A549 (cell line): ENCODE results near the gene MT1F. TPM values are rescaled to one million over a fixed set of nuclear protein-coding genes. Genes with fewer than 3 reads are reported as not detected.

ENCODE experiments used
- ATAC-seq, 2 experiments: fragments of 200-7000 bp in 1 of 2; fragments of >200 bp in 1 of 2; cut with Nextera tagmentation in 1 of 2; cut with Tn5 transposase in 1 of 2; 3 replicates each; pipeline versions ENCODE4 v1.8.0 to v1.9.1; 2018 to 2020; ENCODE audit warnings: mild to moderate bottlenecking in 1 of 2, moderate library complexity in 1 of 2
- CTCF ChIA-PET: fragments of 300-600 bp; sonication (Branson Sonifier 250); formaldehyde crosslinking; extraction: SDS; loops from one replicate; lab custom pipeline; 2021; ENCODE audit warnings: antibody characterized with exemption, inconsistent platforms; lab: Yijun Ruan, JAX
- POLR2A ChIA-PET: fragments of 350-600 bp; formaldehyde crosslinking; extraction: SDS; loops from one replicate; lab custom pipeline; 2021; ENCODE audit warnings: antibody characterized with exemption, inconsistent platforms; lab: Yijun Ruan, JAX
- DNase-seq, 2 experiments: peaks; one replicate each; pipeline versions ENCODE4 v3.0.0 to v3.0.0-alpha.2; 2011 to 2016; ENCODE audit warnings: low read depth in 1 of 2, low spot score in 1 of 2
- FAIRE-seq: peaks from 2 replicates; lab custom pipeline; 2011; peaks lifted over from hg19 to GRCh38; lab: Jason Lieb, UNC
- H3K27ac ChIP-seq, 2 experiments: fragments of >200 bp; sonication (Bioruptor Twin); formaldehyde crosslinking; 3 replicates each; pipeline ENCODE4 v1.5.1; 2016 to 2017
- H3K4me1 ChIP-seq: fragments of >200 bp; sonication (Bioruptor Twin); formaldehyde crosslinking; 3 replicates; pipeline ENCODE4 v1.6.1; 2016
- H3K4me2 ChIP-seq: fragments of >200 bp; sonication (Bioruptor Twin); formaldehyde crosslinking; 3 replicates; pipeline ENCODE4 v1.6.1; 2016
- H3K4me3 ChIP-seq: fragments of >200 bp; sonication (Bioruptor Twin); formaldehyde crosslinking; 3 replicates; pipeline ENCODE4 v1.5.1; 2016
- H3K9me3 ChIP-seq: fragments of >200 bp; sonication (Bioruptor Twin); formaldehyde crosslinking; 3 replicates; pipeline ENCODE4 v1.6.1; 2016
- ATOH8 ChIP-seq: fragments of 250-450 bp; sonication (Bioruptor Pico); IDR thresholded peaks from 2 replicates; pipeline ENCODE4 v1.5.0; 2020; ENCODE audit warnings: low read depth, mild to moderate bottlenecking, moderate library complexity
- CEBPB ChIP-seq, 2 experiments: fragments of >200 bp in 1 of 2; sonication (Bioruptor Twin) in 1 of 2; formaldehyde crosslinking in 1 of 2; IDR thresholded peaks; 2 replicates each; pipeline ENCODE4 v1.6.1; 2012 to 2016
- CHD2 ChIP-seq: fragments of 150-350 bp; IDR thresholded peaks from 2 replicates; pipeline ENCODE4 v1.6.1; 2014; ENCODE audit warnings: low read length; ENCODE audit not compliant: partially characterized antibody
- CTCF ChIP-seq: fragments of >200 bp; sonication (Bioruptor Twin); formaldehyde crosslinking; IDR thresholded peaks from 3 replicates; pipeline ENCODE4 v1.5.1; 2016
- E2F6 ChIP-seq: IDR thresholded peaks from 2 replicates; pipeline ENCODE4 v1.6.1; 2012; ENCODE audit warnings: low read depth, borderline replicate concordance
- HOXA7 ChIP-seq: fragments of 250-450 bp; sonication (Bioruptor Pico); IDR thresholded peaks from 2 replicates; pipeline ENCODE4 v1.5.0; 2020; ENCODE audit warnings: mild to moderate bottlenecking, moderate library complexity
- JUN ChIP-seq, 2 experiments: fragments of >200 bp; sonication (Bioruptor Twin); formaldehyde crosslinking; IDR thresholded peaks; 2 replicates in 1 of 2; 3 replicates in 1 of 2; pipeline ENCODE4 v1.6.1; 2016 to 2017
- MAX ChIP-seq: IDR thresholded peaks from 2 replicates; pipeline ENCODE4 v1.6.1; 2012
- NPAS2 ChIP-seq: fragments of 250-450 bp; sonication (Bioruptor Pico); IDR thresholded peaks from 2 replicates; pipeline ENCODE4 v1.8.0; 2022; ENCODE audit warnings: mild to moderate bottlenecking, moderate library complexity, borderline replicate concordance
- RAD21 ChIP-seq, 2 experiments: fragments of >200 bp in 1 of 2; sonication (Bioruptor Twin) in 1 of 2; formaldehyde crosslinking in 1 of 2; IDR thresholded peaks in 1 of 2; conservative IDR thresholded peaks in 1 of 2; 2 replicates in 1 of 2; 3 replicates in 1 of 2; pipeline ENCODE4 v1.6.1; 2012 to 2018; ENCODE audit warnings: inconsistent platforms in 1 of 2
- SMC3 ChIP-seq: fragments of >200 bp; sonication (Bioruptor Twin); formaldehyde crosslinking; IDR thresholded peaks from 3 replicates; pipeline ENCODE4 v1.6.1; 2018; ENCODE audit warnings: inconsistent platforms
- TFCP2L1 ChIP-seq: fragments of 250-450 bp; sonication (Bioruptor Pico); IDR thresholded peaks from 2 replicates; pipeline ENCODE4 v1.5.0; 2021; ENCODE audit warnings: mild to moderate bottlenecking
- TP53 ChIP-seq: fragments of 250-450 bp; sonication (Bioruptor Pico); IDR thresholded peaks from 2 replicates; pipeline ENCODE4 v1.5.0; 2021; ENCODE audit warnings: mild to moderate bottlenecking, moderate library complexity
- USF2 ChIP-seq: fragments of 450-650 bp; IDR thresholded peaks from 2 replicates; pipeline ENCODE4 v1.6.1; 2014; ENCODE audit warnings: antibody characterized with exemption
- ZFP36 ChIP-seq: fragments of 450-650 bp; IDR thresholded peaks from 2 replicates; pipeline ENCODE4 v1.6.1; 2014; ENCODE audit warnings: borderline replicate concordance; ENCODE audit not compliant: partially characterized antibody
- WGBS: methylation state at CpG from one replicate; pipeline ENCODE4 v1.1.6; 2017; ENCODE audit errors: missing lambda C conversion rate; 5-methylcytosine and 5-hydroxymethylcytosine counted together
- polyA plus RNA-seq, 4 experiments: library from polyadenylated mRNA; depleted of rRNA in 3 of 4; stranded (reverse); fragments of >200 nt; fragmentation: RNase III in 1 of 4; extraction: RNeasy Plus Mini Kit Qiagen cat#74134 plus additional on column Dnase treatment in 1 of 4; gene quantifications; 2 replicates in 3 of 4; 3 replicates in 1 of 4; pipeline ENCODE4 v1.2.3, GENCODE V29; 2011 to 2017

The MT1F gene
- polyA plus RNA-seq, 2 of the 4 experiments (the other 2 are of a cell fraction) = 4.1 to 11.3 TPM

- DNase-seq (peak; percentile 80 to 85), FAIRE-seq (no peak), ATAC-seq (peak; percentile 97 to 100)
- Histone ChIP-seq H3K9me3 (no peaks in the 10 kb centered on the region), H3K4me3 (peak overlapping the region; percentile 38), H3K4me1 (peaks cover 10% of the 10 kb centered on the region; the same call in 2 of the 3 replicates), H3K4me2 (peak overlapping the region; percentile 78), H3K27ac (peak overlapping the region; percentile 72 to 90)
- ChIA-PET CTCF (interaction anchor here (0.5 to 25.6 kb wide), 26 partner anchors 8 to 333 kb away, joined by 3 to 340 read pairs (median 4); partner anchors contain the start of genes MT1B, MT1E, MT1G and MT1H), POLR2A (interaction anchor here (0.6 to 2.2 kb wide), 7 partner anchors 12 to 39 kb away, joined by 3 to 33 read pairs (median 4); partner anchors contain the start of genes MT1F, MT1X and MT2A)
- peak in 1 of 2 experiments; percentile 18; a peak in 1 of 5 replicates for TF ChIP-seq JUN (IDR thresholded peaks at IDR 0.05)
- peak; percentile 58 for TF ChIP-seq SMC3
- TF ChIP-seq HOXA7 (CRISPR knock-in tag) = no peak
- no peak for TF ChIP-seq ZFP36
- TF ChIP-seq MAX = peak; percentile 50
- peak; percentile 51 for TF ChIP-seq CTCF
- TF ChIP-seq USF2 = no peak
- peak; percentile 60 to 67 for TF ChIP-seq RAD21 (conservative IDR thresholded peaks at IDR 0.05 in 1 of 2, IDR thresholded peaks at IDR 0.05 in 1 of 2)
- peak; percentile 57 for TF ChIP-seq E2F6
- TF ChIP-seq NPAS2 = no peak
- TF ChIP-seq TP53 (CRISPR knock-in tag) = no peak
- 0 out of 2 replicates have a peak, but pooled peaks have one; percentile 40 for TF ChIP-seq TFCP2L1
- 30% methylated on average over 16 of the region's 42 CpGs for WGBS
Measured at GRCh38 chr16:56643080-56643778, 14.5 kb upstream of the MT1F start.

- no peak for FAIRE-seq
- H3K4me3 ChIP-seq = peak overlapping the region; percentile 38
- H3K9me3 ChIP-seq = no peaks in the 10 kb centered on the region
- ChIA-PET POLR2A (interaction anchor here (0.6 to 2.2 kb wide), 7 partner anchors 13 to 40 kb away, joined by 3 to 33 read pairs (median 4); partner anchors contain the start of genes MT1F, MT1X and MT2A), CTCF (interaction anchor here (0.7 to 25.6 kb wide), 25 partner anchors 9 to 217 kb away, joined by 3 to 340 read pairs (median 4); partner anchors contain the start of genes MT1B, MT1E, MT1G and MT1H)
- H3K4me1 ChIP-seq = peaks cover 7% of the 10 kb centered on the region; the same call in 2 of the 3 replicates
- WGBS = 68% methylated on average over 5 of the region's 5 CpGs
- no peak for DNase-seq
- H3K27ac ChIP-seq = peak overlapping the region; percentile 72 to 90; a peak in 5 of 6 replicates
- no peak for TF ChIP-seq ATOH8 (CRISPR knock-in tag)
- no peak for TF ChIP-seq CHD2
- no peak for TF ChIP-seq CEBPB (IDR thresholded peaks at IDR 0.05)
- 0 out of 3 replicates have a peak, but pooled peaks have one; percentile 2 for TF ChIP-seq CTCF
- ATAC-seq = no peak
- H3K4me2 ChIP-seq = peak overlapping the region; percentile 78
Measured at GRCh38 chr16:56643833-56644232, 13.9 kb upstream of the MT1F start.
